Lower leg skin (tissue), 3 donors: ENCODE data around the gene BCL11A.

ENCODE experiments used
- POLR2A ChIP-seq, 2 donors: fragments of 450-650 bp; IDR thresholded peaks; one replicate each; pipeline ENCODE4 v1.6.1; 2016 to 2017; ENCODE audit warnings: antibody characterized with exemption in 2 of 2, mild to moderate bottlenecking in 1 of 2, moderate library complexity in 1 of 2
- TF ChIP-seq, protein P1 (sequence below), 3 donors: fragments of 450-650 bp; IDR thresholded peaks; one replicate each; pipeline ENCODE4 v1.5.1; 2016; ENCODE audit warnings: antibody characterized with exemption in 3 of 3, mild to moderate bottlenecking in 3 of 3, moderate library complexity in 2 of 3

DNA sequence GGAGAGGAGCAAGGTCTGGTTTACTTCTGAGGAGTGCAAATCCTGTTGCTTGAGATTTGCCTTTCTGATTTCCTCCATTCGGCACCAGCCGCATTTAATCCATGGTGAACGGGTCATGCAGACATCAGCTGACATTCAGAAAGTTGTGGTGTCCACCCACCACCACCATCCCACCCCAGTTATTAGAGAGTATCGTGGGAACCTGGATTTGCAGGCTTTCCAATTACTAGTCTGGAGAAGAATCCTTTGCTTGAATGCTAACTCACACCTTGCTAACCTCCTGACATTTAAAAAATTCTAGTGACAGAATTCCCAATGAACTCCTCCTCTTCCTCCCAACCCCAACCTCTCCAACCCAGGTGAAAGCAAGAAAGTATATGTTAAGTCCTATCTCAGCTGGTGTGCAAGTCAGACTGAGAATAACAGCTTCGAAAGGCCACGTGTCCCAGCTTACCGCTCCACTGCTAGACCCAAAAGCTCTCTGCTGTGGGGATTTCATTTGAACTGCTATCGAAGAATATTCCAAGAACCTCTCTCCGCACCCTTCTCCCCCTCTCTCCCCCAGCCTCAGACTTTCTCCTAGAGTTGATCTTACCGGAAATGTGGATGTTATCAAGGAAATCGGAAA is 17.7 kb downstream of the BCL11A start:
- TF ChIP-seq, protein P1, sequence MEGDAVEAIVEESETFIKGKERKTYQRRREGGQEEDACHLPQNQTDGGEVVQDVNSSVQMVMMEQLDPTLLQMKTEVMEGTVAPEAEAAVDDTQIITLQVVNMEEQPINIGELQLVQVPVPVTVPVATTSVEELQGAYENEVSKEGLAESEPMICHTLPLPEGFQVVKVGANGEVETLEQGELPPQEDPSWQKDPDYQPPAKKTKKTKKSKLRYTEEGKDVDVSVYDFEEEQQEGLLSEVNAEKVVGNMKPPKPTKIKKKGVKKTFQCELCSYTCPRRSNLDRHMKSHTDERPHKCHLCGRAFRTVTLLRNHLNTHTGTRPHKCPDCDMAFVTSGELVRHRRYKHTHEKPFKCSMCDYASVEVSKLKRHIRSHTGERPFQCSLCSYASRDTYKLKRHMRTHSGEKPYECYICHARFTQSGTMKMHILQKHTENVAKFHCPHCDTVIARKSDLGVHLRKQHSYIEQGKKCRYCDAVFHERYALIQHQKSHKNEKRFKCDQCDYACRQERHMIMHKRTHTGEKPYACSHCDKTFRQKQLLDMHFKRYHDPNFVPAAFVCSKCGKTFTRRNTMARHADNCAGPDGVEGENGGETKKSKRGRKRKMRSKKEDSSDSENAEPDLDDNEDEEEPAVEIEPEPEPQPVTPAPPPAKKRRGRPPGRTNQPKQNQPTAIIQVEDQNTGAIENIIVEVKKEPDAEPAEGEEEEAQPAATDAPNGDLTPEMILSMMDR (IDR thresholded peaks at IDR 0.05), result no peak
- no peak for TF ChIP-seq POLR2A (IDR thresholded peaks at IDR 0.05)
